HCT116 (cell line): Measurements from ENCODE around the gene TMEFF2.

Experiments
- EGR1 ChIP-seq: IDR thresholded peaks from 2 replicates; pipeline ENCODE4 v1.6.1; 2012; ENCODE audit warnings: low read depth
- EZH2phosphoT487 ChIP-seq: fragments of 200-600 bp; IDR thresholded peaks from 2 replicates; pipeline ENCODE4 v1.6.1; 2018; ENCODE audit warnings: antibody characterized with exemption, borderline replicate concordance
- JUND ChIP-seq: IDR thresholded peaks from 2 replicates; pipeline ENCODE4 v1.6.1; 2012
- POLR2A ChIP-seq: IDR thresholded peaks from 2 replicates; pipeline ENCODE4 v1.7.0; 2011; ENCODE audit warnings: borderline replicate concordance; ENCODE audit not compliant: insufficient read depth, insufficient read length; ENCODE audit errors: extremely low read depth
- POLR2AphosphoS5 ChIP-seq: IDR thresholded peaks from 2 replicates; pipeline ENCODE4 v1.6.1; 2011; ENCODE audit warnings: mild to moderate bottlenecking, low read depth, low read length, moderate library complexity
- TF ChIP-seq, protein P1 (sequence below), 3 experiments: fragments of 200-600 bp in 1 of 3; sonication (generic) in 1 of 3; IDR thresholded peaks in 2 of 3; conservative IDR thresholded peaks in 1 of 3; 2 replicates each; pipeline ENCODE4 v1.5.1; 2012 to 2017; ENCODE audit warnings: low read depth in 2 of 3, low read length in 2 of 3, antibody characterized with exemption in 1 of 3, borderline replicate concordance in 1 of 3, control low read depth in 1 of 3, mild to moderate bottlenecking in 1 of 3, mixed read lengths in 1 of 3, mixed run types in 1 of 3, moderate library complexity in 1 of 3; ENCODE audit not compliant: insufficient read depth in 1 of 3
- TF ChIP-seq, protein P2 (sequence below): IDR thresholded peaks from 2 replicates; pipeline ENCODE4 v1.6.1; 2012; ENCODE audit warnings: low read depth

DNA sequence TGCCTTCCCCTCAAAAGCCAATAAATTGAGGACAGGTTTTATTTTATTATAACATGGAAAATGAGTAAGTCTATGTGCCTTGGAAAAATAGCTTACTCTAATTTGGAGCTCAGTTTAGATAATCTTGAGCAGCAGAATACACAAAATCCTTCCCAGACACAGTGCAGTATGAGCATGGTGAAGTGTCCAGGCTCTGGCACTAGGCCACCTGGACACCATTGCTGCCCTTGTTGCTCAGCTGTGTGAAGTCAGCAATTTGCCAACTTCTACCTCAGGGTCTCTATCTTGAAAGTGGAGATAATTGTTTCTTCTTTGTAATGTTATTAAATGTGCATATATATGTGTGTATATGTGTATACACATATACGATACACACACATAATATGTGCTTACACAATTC lies 242.9 kb downstream of the TMEFF2 start:
- TF ChIP-seq EZH2phosphoT487: no peak
- no peak for TF ChIP-seq EGR1
- TF ChIP-seq, protein P1, sequence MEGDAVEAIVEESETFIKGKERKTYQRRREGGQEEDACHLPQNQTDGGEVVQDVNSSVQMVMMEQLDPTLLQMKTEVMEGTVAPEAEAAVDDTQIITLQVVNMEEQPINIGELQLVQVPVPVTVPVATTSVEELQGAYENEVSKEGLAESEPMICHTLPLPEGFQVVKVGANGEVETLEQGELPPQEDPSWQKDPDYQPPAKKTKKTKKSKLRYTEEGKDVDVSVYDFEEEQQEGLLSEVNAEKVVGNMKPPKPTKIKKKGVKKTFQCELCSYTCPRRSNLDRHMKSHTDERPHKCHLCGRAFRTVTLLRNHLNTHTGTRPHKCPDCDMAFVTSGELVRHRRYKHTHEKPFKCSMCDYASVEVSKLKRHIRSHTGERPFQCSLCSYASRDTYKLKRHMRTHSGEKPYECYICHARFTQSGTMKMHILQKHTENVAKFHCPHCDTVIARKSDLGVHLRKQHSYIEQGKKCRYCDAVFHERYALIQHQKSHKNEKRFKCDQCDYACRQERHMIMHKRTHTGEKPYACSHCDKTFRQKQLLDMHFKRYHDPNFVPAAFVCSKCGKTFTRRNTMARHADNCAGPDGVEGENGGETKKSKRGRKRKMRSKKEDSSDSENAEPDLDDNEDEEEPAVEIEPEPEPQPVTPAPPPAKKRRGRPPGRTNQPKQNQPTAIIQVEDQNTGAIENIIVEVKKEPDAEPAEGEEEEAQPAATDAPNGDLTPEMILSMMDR (IDR thresholded peaks at IDR 0.05 in 2 of 3, conservative IDR thresholded peaks at IDR 0.05 in 1 of 3; ENCODE audit: borderline replicate concordance in 1 of 3, insufficient read depth in 1 of 3, low read depth in 2 of 3, low read length in 2 of 3): no peak
- TF ChIP-seq, protein P2, sequence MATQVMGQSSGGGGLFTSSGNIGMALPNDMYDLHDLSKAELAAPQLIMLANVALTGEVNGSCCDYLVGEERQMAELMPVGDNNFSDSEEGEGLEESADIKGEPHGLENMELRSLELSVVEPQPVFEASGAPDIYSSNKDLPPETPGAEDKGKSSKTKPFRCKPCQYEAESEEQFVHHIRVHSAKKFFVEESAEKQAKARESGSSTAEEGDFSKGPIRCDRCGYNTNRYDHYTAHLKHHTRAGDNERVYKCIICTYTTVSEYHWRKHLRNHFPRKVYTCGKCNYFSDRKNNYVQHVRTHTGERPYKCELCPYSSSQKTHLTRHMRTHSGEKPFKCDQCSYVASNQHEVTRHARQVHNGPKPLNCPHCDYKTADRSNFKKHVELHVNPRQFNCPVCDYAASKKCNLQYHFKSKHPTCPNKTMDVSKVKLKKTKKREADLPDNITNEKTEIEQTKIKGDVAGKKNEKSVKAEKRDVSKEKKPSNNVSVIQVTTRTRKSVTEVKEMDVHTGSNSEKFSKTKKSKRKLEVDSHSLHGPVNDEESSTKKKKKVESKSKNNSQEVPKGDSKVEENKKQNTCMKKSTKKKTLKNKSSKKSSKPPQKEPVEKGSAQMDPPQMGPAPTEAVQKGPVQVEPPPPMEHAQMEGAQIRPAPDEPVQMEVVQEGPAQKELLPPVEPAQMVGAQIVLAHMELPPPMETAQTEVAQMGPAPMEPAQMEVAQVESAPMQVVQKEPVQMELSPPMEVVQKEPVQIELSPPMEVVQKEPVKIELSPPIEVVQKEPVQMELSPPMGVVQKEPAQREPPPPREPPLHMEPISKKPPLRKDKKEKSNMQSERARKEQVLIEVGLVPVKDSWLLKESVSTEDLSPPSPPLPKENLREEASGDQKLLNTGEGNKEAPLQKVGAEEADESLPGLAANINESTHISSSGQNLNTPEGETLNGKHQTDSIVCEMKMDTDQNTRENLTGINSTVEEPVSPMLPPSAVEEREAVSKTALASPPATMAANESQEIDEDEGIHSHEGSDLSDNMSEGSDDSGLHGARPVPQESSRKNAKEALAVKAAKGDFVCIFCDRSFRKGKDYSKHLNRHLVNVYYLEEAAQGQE: no peak
- TF ChIP-seq JUND: no peak
- no peak for TF ChIP-seq POLR2AphosphoS5
- no peak for TF ChIP-seq POLR2A
